ENCODE data around the gene TPD52L1.

The TPD52L1 gene

DNA sequence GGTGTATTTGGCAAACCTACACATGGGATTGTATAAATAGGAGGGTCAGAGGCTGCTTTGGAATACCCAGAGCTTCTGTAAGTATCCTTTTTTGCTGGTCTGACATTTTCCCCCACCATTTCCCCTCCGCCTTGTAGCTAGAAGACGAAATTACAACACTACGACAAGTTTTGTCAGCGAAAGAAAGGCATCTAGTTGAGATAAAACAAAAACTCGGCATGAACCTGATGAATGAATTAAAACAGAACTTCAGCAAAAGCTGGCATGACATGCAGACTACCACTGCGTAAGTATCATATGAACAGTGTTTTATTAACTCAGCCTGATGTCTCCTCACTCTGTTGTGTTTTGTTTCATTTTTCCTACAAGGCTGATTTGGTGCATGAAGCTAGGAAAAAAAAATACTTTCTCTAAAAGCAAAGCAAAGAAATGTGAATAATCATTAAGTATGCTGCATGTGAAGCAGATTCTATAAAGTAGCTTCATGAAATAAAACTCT, 75.5 kb downstream of the TPD52L1 start:
- ChIA-PET POLR2A (no interaction called here), CTCF (interaction anchor here (0.7 kb wide), 1 partner anchor 12 kb away, joined by 3 read pairs; no protein-coding TSS in a partner anchor)
- TF ChIP-seq, protein P1, sequence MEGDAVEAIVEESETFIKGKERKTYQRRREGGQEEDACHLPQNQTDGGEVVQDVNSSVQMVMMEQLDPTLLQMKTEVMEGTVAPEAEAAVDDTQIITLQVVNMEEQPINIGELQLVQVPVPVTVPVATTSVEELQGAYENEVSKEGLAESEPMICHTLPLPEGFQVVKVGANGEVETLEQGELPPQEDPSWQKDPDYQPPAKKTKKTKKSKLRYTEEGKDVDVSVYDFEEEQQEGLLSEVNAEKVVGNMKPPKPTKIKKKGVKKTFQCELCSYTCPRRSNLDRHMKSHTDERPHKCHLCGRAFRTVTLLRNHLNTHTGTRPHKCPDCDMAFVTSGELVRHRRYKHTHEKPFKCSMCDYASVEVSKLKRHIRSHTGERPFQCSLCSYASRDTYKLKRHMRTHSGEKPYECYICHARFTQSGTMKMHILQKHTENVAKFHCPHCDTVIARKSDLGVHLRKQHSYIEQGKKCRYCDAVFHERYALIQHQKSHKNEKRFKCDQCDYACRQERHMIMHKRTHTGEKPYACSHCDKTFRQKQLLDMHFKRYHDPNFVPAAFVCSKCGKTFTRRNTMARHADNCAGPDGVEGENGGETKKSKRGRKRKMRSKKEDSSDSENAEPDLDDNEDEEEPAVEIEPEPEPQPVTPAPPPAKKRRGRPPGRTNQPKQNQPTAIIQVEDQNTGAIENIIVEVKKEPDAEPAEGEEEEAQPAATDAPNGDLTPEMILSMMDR (IDR thresholded peaks at IDR 0.05; ENCODE audit: control extremely low read depth, extremely low read depth, low read depth, missing control alignments), result no peak
- DNase-seq (ENCODE audit: extremely low spot score), result no peak

DNA sequence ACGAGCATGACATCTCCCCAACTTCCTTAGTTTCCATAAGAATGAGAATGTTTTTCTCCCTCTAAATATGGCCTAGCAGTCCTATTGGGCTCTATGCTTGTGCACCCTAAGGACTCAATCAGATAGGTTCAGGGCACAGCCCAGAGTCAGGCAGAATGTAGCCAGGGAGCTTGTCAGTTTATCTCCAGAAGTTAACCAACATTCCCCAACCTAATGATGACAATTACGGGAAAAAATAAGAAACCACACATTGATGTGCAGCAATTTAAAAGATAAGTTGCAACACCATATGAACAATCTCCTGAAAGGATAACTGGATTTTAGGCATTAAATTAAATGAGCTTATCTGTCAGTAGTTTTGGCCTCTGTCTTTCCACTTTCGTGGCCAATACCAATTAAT, 77.1 kb downstream of the TPD52L1 start:
- CTCF ChIA-PET, result no interaction called here
- TF ChIP-seq, protein P1 (IDR thresholded peaks at IDR 0.05; ENCODE audit: control extremely low read depth, extremely low read depth, low read depth, missing control alignments), result no peak
- DNase-seq (ENCODE audit: extremely low spot score), result no peak
- POLR2A ChIA-PET, result no interaction called here

DNA sequence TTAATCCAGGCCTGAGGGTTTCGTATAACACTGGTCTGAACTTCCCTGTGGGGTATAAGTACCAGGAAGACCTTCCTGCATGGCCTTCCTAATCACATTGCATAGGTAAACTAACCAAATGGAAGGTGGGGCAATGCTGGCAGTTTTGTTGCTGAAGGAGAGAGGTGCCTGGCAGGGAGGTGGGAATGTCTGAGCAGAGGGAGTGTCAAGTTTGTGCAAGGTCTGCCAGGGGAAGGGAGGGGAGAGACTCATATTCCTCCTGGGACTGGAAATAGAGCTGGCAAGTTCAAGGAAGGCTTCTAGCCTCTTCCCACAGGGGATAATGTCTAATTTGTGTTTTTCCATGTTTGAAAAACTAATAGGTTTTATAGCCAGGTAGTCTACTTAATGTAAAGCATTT, 77.6 kb downstream of the TPD52L1 start:
- no peak for DNase-seq (ENCODE audit: extremely low spot score)
- TF ChIP-seq, protein P1 (IDR thresholded peaks at IDR 0.05; ENCODE audit: control extremely low read depth, extremely low read depth, low read depth, missing control alignments), result no peak
- POLR2A ChIA-PET, result no interaction called here
- CTCF ChIA-PET, result no interaction called here

DNA sequence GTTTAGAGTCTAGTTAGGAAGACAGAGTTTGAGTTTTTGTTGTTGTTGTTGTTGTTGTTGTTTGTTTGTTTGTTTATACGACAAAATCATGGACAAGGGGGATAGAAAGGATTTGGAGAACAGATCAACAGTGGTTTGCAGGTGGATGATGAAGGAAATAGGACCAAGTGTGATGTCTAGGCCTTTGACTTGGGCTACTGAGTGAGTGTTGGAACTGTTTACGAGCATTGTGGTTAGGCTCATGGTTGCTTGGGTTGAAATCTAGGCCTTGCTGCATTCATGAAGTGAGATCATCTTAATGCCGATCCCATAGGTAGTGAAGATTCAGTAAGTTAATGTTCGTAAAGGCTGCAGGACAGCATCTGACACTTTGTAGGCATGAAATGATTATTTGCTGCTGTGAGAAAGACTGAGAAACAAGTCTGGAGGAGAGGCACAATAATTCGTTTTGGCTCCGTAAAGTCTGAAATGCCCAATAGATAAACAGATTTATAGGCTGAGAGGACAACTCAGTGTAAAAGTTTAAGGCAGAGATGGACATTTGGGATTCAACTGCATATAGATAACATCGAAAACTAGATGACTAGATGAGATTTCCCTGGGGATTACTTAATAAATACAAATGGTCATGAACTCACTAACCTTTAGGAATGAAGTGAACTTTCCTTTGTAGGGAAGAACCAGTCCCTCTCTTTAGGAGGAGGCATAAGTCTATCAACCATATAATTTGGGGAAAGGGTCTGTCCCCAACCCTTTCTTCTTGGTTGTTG, 78.2 kb downstream of the TPD52L1 start:
- POLR2A ChIA-PET, result no interaction called here
- TF ChIP-seq, protein P1 (IDR thresholded peaks at IDR 0.05; ENCODE audit: control extremely low read depth, extremely low read depth, low read depth, missing control alignments), result no peak
- CTCF ChIA-PET, result no interaction called here
- DNase-seq (ENCODE audit: extremely low spot score), result no peak

DNA sequence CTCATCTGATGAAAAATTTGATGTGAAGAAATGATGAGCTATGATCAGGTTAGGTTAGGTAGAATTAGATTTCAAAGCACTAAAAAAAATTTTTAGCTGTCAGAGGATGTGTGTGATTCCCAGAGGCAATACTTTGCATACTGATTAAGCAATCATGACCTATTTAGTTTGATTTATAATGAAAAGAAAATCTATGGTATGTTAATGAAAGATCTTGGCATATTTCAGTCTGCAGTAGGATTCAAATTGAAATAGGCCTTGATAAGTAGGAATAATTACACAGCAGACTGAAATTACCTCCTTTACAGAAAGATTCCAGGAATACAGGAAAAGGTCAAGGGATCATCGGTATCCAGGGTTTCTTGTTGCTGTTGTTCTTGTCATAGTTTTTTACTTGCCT, 78.9 kb downstream of the TPD52L1 start:
- POLR2A ChIA-PET, result no interaction called here
- no peak for DNase-seq (ENCODE audit: extremely low spot score)
- CTCF ChIA-PET, result no interaction called here
- TF ChIP-seq, protein P1 (IDR thresholded peaks at IDR 0.05; ENCODE audit: control extremely low read depth, extremely low read depth, low read depth, missing control alignments), result no peak

DNA sequence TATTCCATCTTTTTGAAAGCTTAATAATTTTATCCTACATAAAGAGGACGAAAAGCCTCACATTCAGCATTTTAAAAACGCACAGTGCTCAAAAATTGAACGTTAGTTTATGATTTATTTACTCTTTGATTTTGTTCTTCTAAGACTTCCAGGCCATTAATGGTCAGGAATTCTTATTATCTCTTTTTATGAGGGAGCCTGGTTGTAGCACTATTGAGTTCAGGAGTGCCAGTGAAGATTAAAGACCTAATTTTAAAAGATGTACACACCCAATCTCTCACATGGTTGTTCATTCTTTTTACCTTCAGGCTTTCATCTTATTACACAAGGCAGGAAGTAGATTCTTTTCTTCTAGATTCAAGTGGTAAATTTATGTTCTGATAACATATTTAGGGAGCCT, 79.6 kb downstream of the TPD52L1 start:
- no peak for DNase-seq (ENCODE audit: extremely low spot score)
- ChIA-PET POLR2A (no interaction called here), CTCF (no interaction called here)
- TF ChIP-seq, protein P1 (IDR thresholded peaks at IDR 0.05; ENCODE audit: control extremely low read depth, extremely low read depth, low read depth, missing control alignments), result no peak

Data from GM10248 (cell line).